ENCODE measurements around the gene CCHCR1. TPM values are rescaled to one million over a fixed set of nuclear protein-coding genes. Genes with fewer than 3 reads are reported as not detected.
"Not testable (repeated sequence)": the region's sequence is repeated elsewhere in the genome, so short reads cannot be mapped to it uniquely, and the experiment has no call there.

Gene CCHCR1
- 18.1 TPM for total RNA-seq

GRCh38 chr6:31157513-31158139, at the start of gene CCHCR1:
Gene CCHCR1 (minus strand): TSS chr6:31157802. CDS start chr6:31157600, 202 bp downstream.
- DNase-seq, result no peak

- DNase-seq, result no peak
These were observed 48.0 kb upstream of the CCHCR1 start for GRCh38 chr6:31205638-31206037.

GRCh38 chr6:31204751-31205145, 47.1 kb upstream of the CCHCR1 start:
- DNase-seq, result no peak

- DNase-seq, result no peak
These were observed 45.9 kb upstream of the CCHCR1 start for GRCh38 chr6:31203345-31203979.

GRCh38 chr6:31202259-31203166, 44.9 kb upstream of the CCHCR1 start:
- no peak for DNase-seq

GRCh38 chr6:31199105-31199452, 41.5 kb upstream of the CCHCR1 start:
- DNase-seq, result not testable (repeated sequence)

- peak; percentile 77 for DNase-seq
These were observed 40.1 kb upstream of the CCHCR1 start for GRCh38 chr6:31197559-31198305.

GRCh38 chr6:31196251-31197022, 38.8 kb upstream of the CCHCR1 start:
- DNase-seq, result not testable (repeated sequence)

- DNase-seq, result not testable (repeated sequence)
These were observed 37.8 kb upstream of the CCHCR1 start for GRCh38 chr6:31195308-31195979.

GRCh38 chr6:31194061-31194834, 36.6 kb upstream of the CCHCR1 start:
- DNase-seq, result no peak

- no peak for DNase-seq
These were observed 35.6 kb upstream of the CCHCR1 start for GRCh38 chr6:31193206-31193605.

- DNase-seq, result peak; percentile 11
These were observed 35.0 kb upstream of the CCHCR1 start for GRCh38 chr6:31192431-31193105.

GRCh38 chr6:31190488-31190887, 32.9 kb upstream of the CCHCR1 start:
- no peak for DNase-seq

GRCh38 chr6:31189223-31189622, 31.6 kb upstream of the CCHCR1 start:
- not testable (repeated sequence) for DNase-seq

- no peak for DNase-seq
These were observed 30.2 kb upstream of the CCHCR1 start for GRCh38 chr6:31187780-31188194.

- DNase-seq, result no peak
These were observed 28.6 kb upstream of the CCHCR1 start for GRCh38 chr6:31186052-31186734.

GRCh38 chr6:31185695-31186051, 28.1 kb upstream of the CCHCR1 start:
- DNase-seq, result not testable (repeated sequence)

GRCh38 chr6:31183859-31184258, 26.3 kb upstream of the CCHCR1 start:
- not testable (repeated sequence) for DNase-seq

GRCh38 chr6:31183287-31183686, 25.7 kb upstream of the CCHCR1 start:
- DNase-seq, result not testable (repeated sequence)

Data from skin of body (tissue), 2 donors.